PC-9 (cell line): ENCODE data around the gene CNTNAP1.

ENCODE experiments used
- CTCF ChIP-seq: fragments of 200-600 bp; sonication (generic); conservative IDR thresholded peaks from 2 replicates; pipeline ENCODE4 v1.6.1; 2017; ENCODE audit warnings: mixed run types, antibody characterized with exemption, mild to moderate bottlenecking, moderate library complexity
- EZH2 ChIP-seq: fragments of 200-600 bp; sonication (generic); IDR thresholded peaks from 2 replicates; pipeline ENCODE4 v1.8.0; 2017; ENCODE audit warnings: antibody characterized with exemption, low read depth

- no peak for TF ChIP-seq EZH2
- TF ChIP-seq CTCF: no peak
Observed at GRCh38 chr17:42647778-42648177, 34.6 kb upstream of the CNTNAP1 start.
